ENCODE measurements around the gene SDF2L1. TPM values are rescaled to one million over a fixed set of nuclear protein-coding genes. Genes with fewer than 3 reads are reported as not detected.

The SDF2L1 gene
- total RNA-seq, 1 donor from 2014 or later: 33.8 TPM

GRCh38 chr22:21661991-21662390, 19.9 kb downstream of the SDF2L1 start:
- TF ChIP-seq CTCF (conservative IDR thresholded peaks at IDR 0.05): no peak
- peaks cover 25% of the 10 kb centered on the region for H3K4me1 Mint-ChIP-seq
- H3K27ac Mint-ChIP-seq (ENCODE audit: unreplicated experiment): no peak overlapping the region
- DNase-seq (ENCODE audit: low read depth, low spot score): no peak
- peaks cover 23% of the 10 kb centered on the region for H3K27me3 Mint-ChIP-seq (ENCODE audit: low read depth)
- H3K36me3 Mint-ChIP-seq (ENCODE audit: low read depth): no peaks in the 10 kb centered on the region
- peak overlapping the region; percentile 91 for H3K4me3 Mint-ChIP-seq
- peaks cover 6% of the 10 kb centered on the region for H3K9me3 Mint-ChIP-seq

- Mint-ChIP-seq H3K9me3 (peaks cover 6% of the 10 kb centered on the region), H3K36me3 (ENCODE audit: low read depth) (no peaks in the 10 kb centered on the region), H3K4me3 (peak overlapping the region; percentile 77), H3K27ac (ENCODE audit: unreplicated experiment) (no peak overlapping the region), H3K4me1 (peaks cover 28% of the 10 kb centered on the region), H3K27me3 (ENCODE audit: low read depth) (peaks cover 21% of the 10 kb centered on the region)
- no peak for TF ChIP-seq CTCF (conservative IDR thresholded peaks at IDR 0.05)
- no peak for DNase-seq (ENCODE audit: low read depth, low spot score)
Measured at GRCh38 chr22:21663738-21664137, 21.6 kb downstream of the SDF2L1 start.

- no peak for DNase-seq (ENCODE audit: low read depth, low spot score)
- Mint-ChIP-seq H3K27ac (ENCODE audit: unreplicated experiment) (peak overlapping the region; percentile 19), H3K9me3 (peaks cover 6% of the 10 kb centered on the region), H3K27me3 (ENCODE audit: low read depth) (peaks cover 19% of the 10 kb centered on the region), H3K4me1 (peaks cover 28% of the 10 kb centered on the region), H3K36me3 (ENCODE audit: low read depth) (no peaks in the 10 kb centered on the region), H3K4me3 (peak overlapping the region; percentile 99)
- TF ChIP-seq CTCF (conservative IDR thresholded peaks at IDR 0.05): no peak
Measured at GRCh38 chr22:21665047-21665851, 23.1 kb downstream of the SDF2L1 start.

GRCh38 chr22:21666786-21667185, 24.7 kb downstream of the SDF2L1 start:
- Mint-ChIP-seq H3K4me3 (peak overlapping the region; percentile 99), H3K4me1 (peaks cover 28% of the 10 kb centered on the region), H3K27me3 (ENCODE audit: low read depth) (peaks cover 6% of the 10 kb centered on the region), H3K9me3 (peaks cover 2% of the 10 kb centered on the region), H3K27ac (ENCODE audit: unreplicated experiment) (peak overlapping the region; percentile 28), H3K36me3 (ENCODE audit: low read depth) (no peaks in the 10 kb centered on the region)
- no peak for TF ChIP-seq CTCF (conservative IDR thresholded peaks at IDR 0.05)
- DNase-seq (ENCODE audit: low read depth, low spot score): no peak

- H3K4me1 Mint-ChIP-seq: peaks cover 24% of the 10 kb centered on the region
- no peak for DNase-seq (ENCODE audit: low read depth, low spot score)
- peak overlapping the region; percentile 12 for H3K27ac Mint-ChIP-seq (ENCODE audit: unreplicated experiment)
- peaks cover 3% of the 10 kb centered on the region for H3K36me3 Mint-ChIP-seq (ENCODE audit: low read depth)
- TF ChIP-seq CTCF (conservative IDR thresholded peaks at IDR 0.05): no peak
- H3K9me3 Mint-ChIP-seq: no peaks in the 10 kb centered on the region
- no peaks in the 10 kb centered on the region for H3K27me3 Mint-ChIP-seq (ENCODE audit: low read depth)
- peak overlapping the region; percentile 78 for H3K4me3 Mint-ChIP-seq
Measured at GRCh38 chr22:21669026-21669425, 26.9 kb downstream of the SDF2L1 start.

All from neural crest cell (in vitro differentiated cells).